CD8-positive, alpha-beta memory T cell (primary cell): ENCODE measurements around the gene POLR2F. TPM values are rescaled to one million over a fixed set of nuclear protein-coding genes. Genes with fewer than 3 reads are reported as not detected.
A peak's percentile ranks its signal among the peaks of the same experiment; 100 is the strongest.

Source experiments
- CTCF ChIA-PET: fragments of 350-600 bp; sonication (Branson Sonifier 250); formaldehyde crosslinking; loops from one replicate; lab custom pipeline; 2021; ENCODE audit warnings: antibody characterized with exemption; lab: Charles Lee
- POLR2A ChIA-PET: fragments of 350-600 bp; sonication (Branson Sonifier 250); formaldehyde crosslinking; loops from one replicate; lab custom pipeline; 2021; ENCODE audit warnings: antibody characterized with exemption; lab: Charles Lee
- DNase-seq, 5 donors: peaks; one replicate each; pipeline versions ENCODE4 v3.0.0 to v3.0.0-alpha.2; 2020 to 2022; ENCODE audit warnings: mixed read lengths in 1 of 5
- H3K27ac ChIP-seq: one replicate; pipeline ENCODE4 v1.7.0; 2013; ENCODE audit warnings: low read depth, mild to moderate bottlenecking, low read length, moderate library complexity
- H3K27me3 ChIP-seq: 2 replicates; pipeline ENCODE4 v1.7.0; 2013; ENCODE audit warnings: low read length, mild to moderate bottlenecking; ENCODE audit not compliant: insufficient read depth, poor library complexity, severe bottlenecking
- H3K36me3 ChIP-seq: 2 replicates; pipeline ENCODE4 v1.7.0; 2013; ENCODE audit warnings: mild to moderate bottlenecking, low read length, moderate library complexity; ENCODE audit not compliant: insufficient read depth
- H3K4me1 ChIP-seq: 2 replicates; pipeline ENCODE4 v1.7.0; 2013; ENCODE audit warnings: mild to moderate bottlenecking, low read length, moderate library complexity; ENCODE audit not compliant: insufficient read depth
- H3K4me3 ChIP-seq: 2 replicates; pipeline ENCODE4 v1.7.0; 2013; ENCODE audit warnings: mild to moderate bottlenecking, low read length
- H3K9me3 ChIP-seq: 2 replicates; pipeline ENCODE4 v1.7.0; 2013; ENCODE audit warnings: mild to moderate bottlenecking, low read length
- H3K27ac Mint-ChIP-seq, 8 donors: one replicate each; pipeline ENCODE4 v1.8.0; 2020 to 2021; ENCODE audit warnings: mixed read lengths in 8 of 8, mild to moderate bottlenecking in 6 of 8, inconsistent platforms in 3 of 8, moderate library complexity in 3 of 8
- H3K27me3 Mint-ChIP-seq, 2 donors: one replicate each; pipeline ENCODE4 v1.8.0; 2020 to 2021; ENCODE audit warnings: mixed read lengths in 2 of 2, mild to moderate bottlenecking in 1 of 2, moderate library complexity in 1 of 2
- H3K36me3 Mint-ChIP-seq, 3 donors: one replicate each; pipeline ENCODE4 v1.8.0; 2020 to 2021; ENCODE audit warnings: mixed read lengths in 3 of 3, inconsistent platforms in 1 of 3, mild to moderate bottlenecking in 1 of 3
- H3K4me1 Mint-ChIP-seq, 3 donors: one replicate each; pipeline ENCODE4 v1.8.0; 2020 to 2021; ENCODE audit warnings: mixed read lengths in 3 of 3, inconsistent platforms in 1 of 3, mild to moderate bottlenecking in 1 of 3
- H3K4me3 Mint-ChIP-seq, 7 donors: one replicate each; pipeline ENCODE4 v1.8.0; 2020 to 2021; ENCODE audit warnings: mixed read lengths in 7 of 7, mild to moderate bottlenecking in 6 of 7, moderate library complexity in 4 of 7, inconsistent platforms in 2 of 7
- H3K9me3 Mint-ChIP-seq, 5 donors: one replicate each; pipeline ENCODE4 v1.8.0; 2020 to 2022; ENCODE audit warnings: mixed read lengths in 5 of 5, mild to moderate bottlenecking in 3 of 5, moderate library complexity in 2 of 5, inconsistent platforms in 1 of 5
- polyA plus RNA-seq: library from polyadenylated mRNA; unstranded; fragments of 300-500 nt; fragmentation: Illumina TruSeq; gene quantifications from one replicate; pipeline ENCODE4 v1.2.3, GENCODE V29; 2021
- total RNA-seq, 2 experiments: library from RNA; stranded (reverse); gene quantifications; one replicate each; pipeline ENCODE4 v1.2.3, GENCODE V29; 2021

Gene POLR2F
- total and polyA plus RNA-seq, 3 experiments from 2014 or later: 140 to 167 (median 148) TPM

DNA sequence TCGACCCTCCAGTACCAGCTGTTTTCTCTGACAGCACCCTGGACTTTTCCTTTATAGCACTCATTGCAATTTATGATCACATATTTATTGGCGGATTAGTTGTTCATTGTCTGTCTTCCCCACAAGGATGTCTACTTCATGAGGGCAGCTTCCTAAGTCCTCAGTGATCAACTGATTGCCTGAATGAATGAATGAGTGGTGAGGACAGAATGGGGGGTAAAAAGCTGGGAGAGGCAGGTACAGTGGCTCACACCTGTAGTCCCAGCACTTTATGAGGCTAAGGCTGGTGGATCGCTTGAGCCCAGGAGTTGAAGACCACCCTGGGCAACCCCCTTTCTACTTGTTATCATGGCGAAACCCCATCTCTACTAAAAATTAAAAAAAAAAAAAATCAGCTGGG is 42.0 kb downstream of the POLR2F start:
- POLR2A ChIA-PET: interaction anchor here (0.6 kb wide), 1 partner anchor 15 kb away, joined by 3 read pairs; no protein-coding TSS in a partner anchor

DNA sequence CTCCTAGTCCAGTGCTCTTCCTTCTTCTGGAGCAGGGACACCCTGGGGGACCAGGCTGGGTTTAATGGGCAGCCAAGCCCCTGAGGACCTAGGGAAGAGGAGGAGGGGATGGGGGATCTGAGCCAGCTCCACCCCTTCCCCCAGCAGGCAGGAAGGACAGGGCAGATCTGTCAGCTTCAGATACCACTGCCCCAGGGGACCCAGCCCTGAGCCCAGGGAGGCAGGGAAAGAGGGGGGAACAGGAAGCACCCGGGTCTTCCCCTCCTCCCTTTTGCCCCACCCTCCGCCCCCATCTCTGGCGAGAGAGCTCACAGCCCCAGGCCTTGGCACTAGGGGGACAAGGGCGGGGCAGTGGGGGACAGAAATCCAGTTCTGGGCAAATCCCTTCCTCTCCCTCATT is 42.6 kb downstream of the POLR2F start:
- H3K27ac Mint-ChIP-seq: peak overlapping the region; percentile 84 to 98 (median 92)
- H3K27me3 Mint-ChIP-seq: no peaks in the 10 kb centered on the region
- H3K4me1 ChIP-seq: peaks cover 38% of the 10 kb centered on the region
- CTCF ChIA-PET: no interaction called here
- no peaks in the 10 kb centered on the region for H3K27me3 ChIP-seq
- peak overlapping the region; percentile 38 for H3K27ac ChIP-seq
- no peaks in the 10 kb centered on the region for H3K36me3 Mint-ChIP-seq
- peaks cover 0 to 2% (median 0%) of the 10 kb centered on the region in 5 donors for H3K9me3 Mint-ChIP-seq
- H3K36me3 ChIP-seq: no peaks in the 10 kb centered on the region
- H3K4me1 Mint-ChIP-seq: peaks cover 48 to 65% (median 51%) of the 10 kb centered on the region in 3 donors
- POLR2A ChIA-PET: no interaction called here
- DNase-seq: no peak
- H3K4me3 Mint-ChIP-seq: peak overlapping the region in 5 of 7 donors; percentile 1 to 74 (median 44)
- no peak overlapping the region for H3K4me3 ChIP-seq
- H3K9me3 ChIP-seq: no peaks in the 10 kb centered on the region

More for the DNA sequence above, 42.0 kb downstream of the POLR2F start:
- peaks cover 38% of the 10 kb centered on the region for H3K4me1 ChIP-seq
- Mint-ChIP-seq H3K27ac (peak overlapping the region; percentile 68 to 98 (median 90)), H3K36me3 (no peaks in the 10 kb centered on the region), H3K4me3 (peak overlapping the region in 4 of 7 donors; percentile 31 to 74 (median 52)), H3K9me3 (peaks cover 0 to 2% (median 0%) of the 10 kb centered on the region in 5 donors), H3K27me3 (no peaks in the 10 kb centered on the region), H3K4me1 (peaks cover 48 to 60% (median 51%) of the 10 kb centered on the region in 3 donors)
- DNase-seq: no peak
- H3K36me3 ChIP-seq: no peaks in the 10 kb centered on the region
- no peak overlapping the region for H3K27ac ChIP-seq
- CTCF ChIA-PET: interaction anchor here (1.3 kb wide), 1 partner anchor 57 kb away, joined by 6 read pairs; no protein-coding TSS in a partner anchor
- H3K9me3 ChIP-seq: no peaks in the 10 kb centered on the region
- H3K4me3 ChIP-seq: no peak overlapping the region
- H3K27me3 ChIP-seq: no peaks in the 10 kb centered on the region

DNA sequence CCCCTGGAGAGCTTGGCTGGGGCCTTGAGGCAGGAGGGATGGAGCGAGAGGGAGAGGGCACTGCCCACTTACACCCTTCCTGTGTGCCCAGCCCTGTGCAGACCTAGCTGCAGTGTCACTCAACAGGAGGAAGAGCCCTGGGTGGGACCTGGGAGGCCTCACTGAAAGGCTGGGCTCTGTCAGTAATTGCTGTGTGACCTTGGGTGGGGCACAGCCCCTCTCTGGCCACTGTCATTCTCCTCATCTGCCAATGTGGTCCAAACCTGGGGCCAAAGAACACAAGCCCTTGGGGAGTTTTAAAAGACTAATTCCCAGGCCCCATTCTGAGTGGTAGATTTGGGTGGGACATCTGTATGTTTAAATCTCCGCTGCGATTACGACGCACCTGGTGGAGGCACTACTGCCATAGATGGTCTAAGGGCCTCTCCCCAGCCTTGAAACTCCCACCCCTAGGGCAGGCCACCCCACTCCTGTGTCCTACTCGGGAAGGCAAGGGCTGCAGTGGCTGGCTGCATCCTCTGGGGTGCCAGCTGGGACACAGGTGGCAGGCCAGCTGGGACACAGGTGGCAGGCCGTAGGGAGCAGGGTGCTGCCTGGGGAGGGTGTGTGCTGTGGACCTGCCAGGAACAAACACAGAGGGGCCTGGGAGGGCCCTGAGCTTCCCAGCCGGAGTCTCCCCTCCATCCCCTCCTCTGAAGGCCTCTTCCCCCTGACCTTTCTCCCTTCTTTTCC is 43.2 kb downstream of the POLR2F start:
- Histone ChIP-seq H3K27me3 (no peaks in the 10 kb centered on the region), H3K4me1 (peaks cover 38% of the 10 kb centered on the region), H3K36me3 (no peaks in the 10 kb centered on the region), H3K27ac (peak overlapping the region; percentile 38), H3K4me3 (no peak overlapping the region), H3K9me3 (no peaks in the 10 kb centered on the region)
- H3K4me3 Mint-ChIP-seq: peak overlapping the region in 5 of 7 donors; percentile 26 to 80 (median 59)
- ChIA-PET POLR2A (no interaction called here), CTCF (no interaction called here)
- H3K27ac Mint-ChIP-seq: peak overlapping the region; percentile 84 to 98 (median 93)
- no peaks in the 10 kb centered on the region for H3K36me3 Mint-ChIP-seq
- no peak for DNase-seq
- peaks cover 48 to 65% (median 51%) of the 10 kb centered on the region in 3 donors for H3K4me1 Mint-ChIP-seq
- H3K27me3 Mint-ChIP-seq: no peaks in the 10 kb centered on the region
- H3K9me3 Mint-ChIP-seq: peaks cover 0 to under 1% (median 0%) of the 10 kb centered on the region in 5 donors

DNA sequence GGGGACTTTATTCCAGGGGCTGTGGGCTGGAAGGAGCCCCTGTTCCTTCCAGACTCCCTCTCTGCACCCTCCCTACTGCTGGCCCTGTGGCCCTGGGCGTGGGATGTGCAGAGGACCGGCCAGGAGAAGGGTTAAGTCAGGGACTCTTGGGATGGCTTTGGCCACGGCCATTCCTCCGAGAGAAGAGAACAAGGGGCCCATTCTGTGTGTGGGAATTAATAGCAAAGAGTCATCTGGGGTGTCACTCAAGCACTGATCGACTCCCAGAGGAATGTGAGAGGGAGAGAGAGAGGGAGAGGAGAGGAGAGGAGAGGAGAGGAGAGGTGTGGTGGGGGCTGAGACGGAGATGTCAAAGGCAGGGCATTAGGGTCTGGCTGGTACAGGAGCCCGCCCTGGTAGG is 45.0 kb downstream of the POLR2F start:
- H3K4me3 Mint-ChIP-seq: peak overlapping the region in 2 of 7 donors; percentile 23 to 63
- CTCF ChIA-PET: no interaction called here
- Histone ChIP-seq H3K4me1 (peaks cover 38% of the 10 kb centered on the region), H3K27ac (peak overlapping the region; percentile 33), H3K4me3 (no peak overlapping the region), H3K36me3 (no peaks in the 10 kb centered on the region), H3K9me3 (no peaks in the 10 kb centered on the region), H3K27me3 (no peaks in the 10 kb centered on the region)
- POLR2A ChIA-PET: no interaction called here
- no peaks in the 10 kb centered on the region for H3K36me3 Mint-ChIP-seq
- H3K27ac Mint-ChIP-seq: peak overlapping the region in 7 of 8 donors; percentile 50 to 94 (median 88)
- peaks cover 39 to 57% (median 42%) of the 10 kb centered on the region in 3 donors for H3K4me1 Mint-ChIP-seq
- DNase-seq: no peak
- no peaks in the 10 kb centered on the region for H3K27me3 Mint-ChIP-seq
- H3K9me3 Mint-ChIP-seq: no peaks in the 10 kb centered on the region

DNA sequence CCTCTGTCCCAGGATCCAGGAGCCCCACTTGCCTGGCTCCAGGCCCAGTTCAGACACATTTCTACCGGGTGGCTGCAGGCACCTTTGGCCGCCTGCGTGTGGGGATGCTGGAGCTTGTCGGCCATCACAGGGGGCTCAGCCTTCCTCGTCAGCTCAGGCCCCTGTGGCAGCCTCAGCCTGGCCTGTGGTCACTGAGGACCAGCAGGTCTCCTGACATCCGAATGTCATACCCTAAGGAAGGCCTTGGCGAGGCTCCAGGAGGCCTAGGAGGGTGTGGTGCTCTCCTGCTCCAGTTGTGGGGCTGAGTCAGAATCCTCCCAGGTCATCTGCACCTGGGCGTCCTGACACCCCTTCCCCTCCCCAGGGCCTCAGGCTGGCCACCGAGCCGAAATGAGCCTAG is 45.7 kb downstream of the POLR2F start:
- peak overlapping the region in 6 of 8 donors; percentile 82 to 94 (median 89) for H3K27ac Mint-ChIP-seq
- no peak for DNase-seq
- H3K4me3 Mint-ChIP-seq: peak overlapping the region in 1 of 7 donors; percentile 66
- ChIA-PET CTCF (no interaction called here), POLR2A (interaction anchor here (0.5 kb wide), 1 partner anchor 102 kb away, joined by 3 read pairs; no protein-coding TSS in a partner anchor)
- H3K36me3 Mint-ChIP-seq: no peaks in the 10 kb centered on the region
- H3K27ac ChIP-seq: no peak overlapping the region
- H3K27me3 ChIP-seq: no peaks in the 10 kb centered on the region
- no peaks in the 10 kb centered on the region for H3K9me3 ChIP-seq
- H3K36me3 ChIP-seq: no peaks in the 10 kb centered on the region
- peaks cover 35% of the 10 kb centered on the region for H3K4me1 ChIP-seq
- no peaks in the 10 kb centered on the region for H3K9me3 Mint-ChIP-seq
- H3K4me1 Mint-ChIP-seq: peaks cover 37 to 53% (median 38%) of the 10 kb centered on the region in 3 donors
- no peak overlapping the region for H3K4me3 ChIP-seq
- H3K27me3 Mint-ChIP-seq: no peaks in the 10 kb centered on the region

DNA sequence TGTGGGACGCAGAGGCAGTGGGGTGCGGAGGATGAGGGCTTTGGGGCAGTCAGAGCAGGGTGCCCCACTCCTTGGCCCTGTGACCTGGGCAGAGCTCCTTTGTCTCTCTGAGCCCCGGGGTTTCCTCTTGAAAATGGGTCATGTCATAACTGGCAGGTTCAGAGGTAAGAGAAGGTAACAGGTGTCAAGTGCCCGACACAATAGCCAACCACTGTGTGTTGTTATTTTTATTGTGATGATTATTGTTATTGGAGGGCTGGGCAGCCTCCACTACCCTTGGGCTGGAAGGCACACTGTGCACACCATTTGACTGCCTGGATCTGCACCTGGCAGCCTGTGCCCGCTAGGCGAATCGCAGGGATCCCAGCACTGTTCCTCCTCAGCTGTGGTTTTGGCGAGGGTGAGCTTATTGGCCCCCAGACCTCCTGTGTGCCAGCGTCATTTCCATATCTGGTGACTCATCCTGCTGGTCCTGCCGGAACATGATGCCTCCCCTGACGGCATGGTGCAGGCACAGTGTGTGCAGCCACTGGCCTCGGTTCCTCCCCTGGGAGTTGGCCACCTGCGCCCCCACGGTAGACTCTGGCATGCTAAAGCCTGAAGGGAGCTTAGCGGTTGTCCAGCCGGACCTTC is 46.3 kb downstream of the POLR2F start:
- no peak overlapping the region for H3K27ac ChIP-seq
- no peaks in the 10 kb centered on the region for H3K36me3 Mint-ChIP-seq
- no peaks in the 10 kb centered on the region for H3K9me3 ChIP-seq
- peaks cover 37 to 56% (median 42%) of the 10 kb centered on the region in 3 donors for H3K4me1 Mint-ChIP-seq
- H3K36me3 ChIP-seq: no peaks in the 10 kb centered on the region
- DNase-seq: peak in 1 of 5 donors; percentile 35
- no peak overlapping the region for H3K4me3 ChIP-seq
- no peaks in the 10 kb centered on the region for H3K27me3 Mint-ChIP-seq
- H3K4me1 ChIP-seq: peaks cover 32% of the 10 kb centered on the region
- H3K4me3 Mint-ChIP-seq: peak overlapping the region in 3 of 7 donors; percentile 6 to 66 (median 11)
- H3K9me3 Mint-ChIP-seq: no peaks in the 10 kb centered on the region
- CTCF ChIA-PET: no interaction called here
- peak overlapping the region in 7 of 8 donors; percentile 82 to 94 (median 90) for H3K27ac Mint-ChIP-seq
- POLR2A ChIA-PET: interaction anchor here (0.5 kb wide), 1 partner anchor 102 kb away, joined by 3 read pairs; no protein-coding TSS in a partner anchor
- no peaks in the 10 kb centered on the region for H3K27me3 ChIP-seq

DNA sequence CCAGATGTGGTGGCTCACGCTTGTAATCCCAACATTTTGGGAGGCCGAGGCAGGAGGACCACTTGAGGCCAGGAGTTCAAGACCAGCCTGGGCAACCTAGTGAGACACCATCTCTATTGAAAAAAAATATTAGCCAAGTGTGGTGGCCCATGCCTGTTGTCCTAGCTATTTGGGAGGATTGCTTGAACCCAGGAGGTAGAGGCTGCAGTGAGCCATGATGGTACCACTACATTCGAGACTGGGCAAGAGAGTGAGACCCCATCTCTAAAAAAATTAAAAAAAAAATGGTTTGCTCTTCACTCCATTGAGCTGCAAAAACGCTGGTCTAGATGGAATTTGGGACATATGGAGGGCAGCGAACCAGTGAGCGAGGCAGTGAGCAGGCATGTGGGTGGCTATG is 52.4 kb downstream of the POLR2F start:
- POLR2A ChIA-PET: no interaction called here

DNA sequence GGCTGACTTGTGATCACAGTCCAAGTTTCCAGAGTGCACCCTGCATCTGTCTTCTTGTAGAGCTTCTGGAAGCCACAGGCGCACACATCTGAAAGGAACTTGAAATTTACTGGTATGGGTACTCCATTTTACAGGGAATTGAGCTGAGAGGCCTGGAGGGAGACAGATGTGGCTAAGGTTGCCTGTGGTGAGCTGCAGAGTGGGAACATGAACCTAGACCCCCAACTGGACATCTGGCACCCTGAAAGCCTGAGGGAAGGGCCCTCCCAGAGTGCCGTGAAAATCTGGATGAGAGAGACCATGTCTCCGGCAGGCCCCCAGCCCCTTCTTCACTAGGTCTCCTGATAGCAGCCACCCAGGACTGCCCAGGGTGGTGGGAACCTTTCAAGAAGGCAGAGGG is 53.4 kb downstream of the POLR2F start:
- ChIA-PET CTCF (no interaction called here), POLR2A (no interaction called here)
- Mint-ChIP-seq H3K4me1 (peaks cover 27 to 31% (median 28%) of the 10 kb centered on the region in 3 donors), H3K9me3 (no peaks in the 10 kb centered on the region), H3K27me3 (no peaks in the 10 kb centered on the region), H3K27ac (peak overlapping the region in 1 of 8 donors; percentile 86), H3K4me3 (no peak overlapping the region), H3K36me3 (no peaks in the 10 kb centered on the region)
- Histone ChIP-seq H3K4me3 (no peak overlapping the region), H3K27ac (no peak overlapping the region), H3K4me1 (peaks cover 14% of the 10 kb centered on the region), H3K9me3 (no peaks in the 10 kb centered on the region), H3K27me3 (no peaks in the 10 kb centered on the region), H3K36me3 (no peaks in the 10 kb centered on the region)
- DNase-seq: no peak

More for the DNA sequence above, 52.4 kb downstream of the POLR2F start:
- DNase-seq: no peak
- CTCF ChIA-PET: no interaction called here
- Mint-ChIP-seq H3K27ac (peak overlapping the region in 1 of 8 donors; percentile 73), H3K36me3 (no peaks in the 10 kb centered on the region), H3K9me3 (no peaks in the 10 kb centered on the region), H3K4me1 (peaks cover 27 to 32% (median 31%) of the 10 kb centered on the region in 3 donors), H3K4me3 (no peak overlapping the region), H3K27me3 (no peaks in the 10 kb centered on the region)
- H3K4me1 ChIP-seq: peaks cover 14% of the 10 kb centered on the region
- no peaks in the 10 kb centered on the region for H3K36me3 ChIP-seq
- no peaks in the 10 kb centered on the region for H3K27me3 ChIP-seq
- no peak overlapping the region for H3K27ac ChIP-seq
- H3K9me3 ChIP-seq: no peaks in the 10 kb centered on the region
- H3K4me3 ChIP-seq: no peak overlapping the region
